GM18861 (cell line): ENCODE data around the gene MCL1.

Experiments
- ATAC-seq: cut with Tn5 transposase; IDR thresholded peaks from one replicate; pipeline ENCODE4 v1.9.1; 2021; ENCODE audit not compliant: unreplicated experiment

Gene MCL1

DNA sequence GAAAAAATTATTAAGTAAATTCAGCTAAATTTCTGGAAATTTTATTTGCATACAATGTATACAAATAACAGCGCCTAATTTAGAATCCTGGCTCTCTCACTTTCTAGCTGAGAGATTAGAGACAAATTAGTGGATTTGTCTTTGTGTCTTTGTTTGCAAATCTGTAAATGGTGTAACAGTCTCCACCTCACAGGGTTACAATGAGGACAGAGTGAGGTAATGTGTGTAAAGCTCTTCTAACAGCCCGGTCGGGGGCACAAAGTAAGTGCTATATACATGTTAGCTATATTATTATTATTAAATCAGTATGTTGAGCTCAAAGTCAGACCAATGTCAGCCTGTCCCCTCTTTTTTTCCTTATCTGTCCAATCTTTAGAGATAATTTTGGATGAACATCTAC lies 35.2 kb downstream of the MCL1 start:
- no peak for ATAC-seq

DNA sequence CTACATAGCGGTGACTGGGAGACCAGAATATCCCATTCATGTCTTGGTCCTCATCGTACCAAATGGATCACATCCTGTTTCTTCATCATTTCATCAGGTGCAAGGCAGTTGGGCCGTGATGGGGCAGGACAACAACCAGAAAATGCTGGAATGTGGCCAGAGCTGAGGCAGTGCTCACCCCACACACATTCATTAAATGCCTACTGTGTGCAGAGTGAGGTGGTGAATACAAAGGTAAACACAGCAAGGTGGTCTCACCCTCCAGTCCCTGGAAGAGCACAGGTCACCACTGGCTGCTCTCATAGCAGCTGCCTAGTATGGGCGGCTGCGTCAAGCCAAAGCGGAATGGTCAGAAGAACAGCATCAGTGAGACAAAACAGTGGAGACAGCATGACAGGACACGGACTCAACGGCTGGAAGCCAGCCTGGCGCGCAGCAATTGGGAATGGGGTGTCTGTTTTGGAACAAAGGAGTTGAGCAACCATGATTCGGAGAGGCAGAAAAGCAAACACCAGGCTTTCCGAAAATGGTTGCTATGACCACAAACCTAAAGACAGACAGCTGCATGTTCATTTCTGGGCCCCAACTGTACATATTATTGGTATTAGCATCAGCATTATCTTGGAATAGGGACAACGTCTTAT lies 35.8 kb downstream of the MCL1 start:
- no peak for ATAC-seq

DNA sequence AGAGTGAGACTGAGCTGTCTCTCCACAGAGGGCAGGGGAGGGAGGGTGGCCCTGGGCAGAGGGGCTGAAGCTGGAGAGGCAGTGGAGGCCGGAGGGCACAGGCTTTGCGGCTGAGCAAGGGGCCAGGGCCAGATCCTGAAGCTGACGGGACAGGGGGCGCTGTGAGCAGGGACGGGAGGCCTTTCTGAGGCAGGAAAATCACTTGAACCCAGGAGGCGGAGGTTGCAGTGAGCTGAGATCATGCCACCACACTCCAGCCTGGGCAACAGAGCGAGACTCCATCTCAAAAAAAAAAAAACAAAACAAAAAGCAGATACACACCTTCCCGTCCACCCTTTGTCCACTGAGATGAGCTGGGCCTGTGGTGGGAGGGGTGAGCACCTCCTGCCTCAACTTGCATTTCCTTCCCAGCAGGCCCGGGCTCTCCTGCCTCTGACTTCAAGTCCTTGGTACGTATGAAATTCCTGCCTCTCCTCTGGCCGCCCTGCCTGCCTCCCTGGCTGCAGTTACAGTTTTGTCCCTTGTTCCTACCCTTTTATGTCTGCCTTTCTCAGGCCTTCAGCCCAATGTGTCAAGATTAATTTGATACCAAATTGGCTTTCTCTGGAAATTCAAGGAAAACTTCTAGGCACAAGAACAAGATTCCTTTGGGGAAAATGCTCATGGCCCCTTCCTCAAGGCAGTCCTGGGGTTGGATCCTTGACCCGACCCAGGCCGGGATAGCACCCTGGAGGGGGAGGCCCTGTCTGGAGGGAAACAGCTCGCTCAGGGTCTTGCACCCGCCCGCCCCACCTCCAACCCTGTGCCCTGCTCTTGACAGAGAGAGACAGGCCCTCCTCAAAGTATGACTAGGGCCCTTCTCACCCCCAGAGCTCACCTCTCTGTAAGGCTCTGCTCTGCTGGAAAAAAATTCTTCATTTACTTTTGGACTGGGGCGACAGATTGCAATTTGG lies 41.4 kb downstream of the MCL1 start:
- no peak for ATAC-seq

DNA sequence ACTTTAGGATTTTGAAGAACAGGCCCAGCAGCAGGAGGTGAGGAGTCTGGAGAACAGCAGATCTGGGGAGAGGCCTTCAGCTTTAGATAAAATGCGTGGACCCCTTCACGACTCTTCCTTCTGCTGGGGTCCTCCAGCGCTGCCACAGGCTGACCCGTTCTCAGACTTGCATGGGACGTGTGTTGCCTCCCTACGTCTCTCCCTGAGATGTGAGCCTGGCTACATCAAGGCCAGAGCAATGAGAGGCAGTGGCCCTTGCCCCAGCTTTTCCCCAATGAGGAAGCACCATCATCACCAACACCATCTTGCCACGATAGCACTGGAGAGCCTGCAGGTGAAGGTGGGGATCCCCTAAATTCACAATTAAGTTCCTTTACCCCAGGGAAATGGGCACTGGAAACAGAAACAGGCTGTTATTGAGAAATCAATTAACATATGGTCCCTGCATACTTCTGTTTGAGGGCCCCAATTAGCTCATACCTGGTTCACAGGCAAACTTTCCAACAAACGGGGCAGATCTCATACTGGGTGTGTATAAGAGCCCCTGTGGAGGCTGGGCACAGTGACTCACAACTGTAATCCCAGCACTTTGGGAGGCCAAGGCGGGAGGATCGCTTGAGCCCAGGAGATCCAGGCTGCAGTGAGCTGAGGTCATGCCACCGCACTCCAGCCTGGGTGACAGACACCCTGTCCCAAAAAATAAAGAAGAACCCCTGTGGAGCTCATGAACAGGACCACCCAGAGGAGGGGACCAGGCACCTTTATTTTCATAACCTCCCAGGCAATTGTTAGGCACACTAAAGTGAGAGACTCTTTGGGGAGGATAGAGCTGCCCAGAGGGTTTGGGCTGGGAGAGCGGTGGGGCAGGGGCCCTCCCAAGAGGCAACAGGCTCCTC lies 42.3 kb downstream of the MCL1 start:
- ATAC-seq, result no peak

DNA sequence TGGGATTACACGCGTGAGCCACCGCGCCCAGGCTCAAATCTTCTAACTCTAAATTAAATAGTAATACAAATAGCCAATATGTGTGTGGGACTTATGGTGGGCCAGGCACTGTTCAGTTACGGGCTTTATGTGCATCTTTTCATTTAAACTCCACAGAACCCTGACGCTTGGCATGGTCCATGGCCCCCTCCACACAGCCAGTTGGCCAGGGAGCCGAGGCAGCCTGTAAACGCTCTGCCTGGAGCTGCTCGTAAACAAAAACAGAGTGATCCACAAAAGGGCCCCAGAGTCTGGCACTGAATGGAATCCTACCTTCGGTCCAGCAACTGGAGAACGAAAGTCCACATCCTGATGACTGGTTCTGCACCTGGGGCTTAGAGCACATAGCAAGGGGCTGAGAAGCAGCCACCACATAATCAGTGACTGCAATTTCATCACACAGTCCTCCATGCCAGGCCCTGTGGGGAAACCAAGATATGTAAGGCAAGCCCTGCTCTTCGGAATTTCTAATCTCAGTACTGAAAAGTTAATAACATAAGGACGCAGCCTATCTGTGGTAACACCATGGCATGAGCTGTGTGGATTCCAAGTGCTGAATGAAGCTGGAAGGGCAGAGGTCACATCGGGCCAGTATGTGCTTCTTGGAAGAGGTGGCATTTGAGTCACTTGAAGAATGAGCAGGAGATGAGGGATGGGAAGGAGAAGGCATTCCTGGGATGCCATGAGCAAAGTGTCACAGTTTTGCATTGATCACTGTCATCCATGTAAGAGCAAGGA lies 43.7 kb downstream of the MCL1 start:
- no peak for ATAC-seq

DNA sequence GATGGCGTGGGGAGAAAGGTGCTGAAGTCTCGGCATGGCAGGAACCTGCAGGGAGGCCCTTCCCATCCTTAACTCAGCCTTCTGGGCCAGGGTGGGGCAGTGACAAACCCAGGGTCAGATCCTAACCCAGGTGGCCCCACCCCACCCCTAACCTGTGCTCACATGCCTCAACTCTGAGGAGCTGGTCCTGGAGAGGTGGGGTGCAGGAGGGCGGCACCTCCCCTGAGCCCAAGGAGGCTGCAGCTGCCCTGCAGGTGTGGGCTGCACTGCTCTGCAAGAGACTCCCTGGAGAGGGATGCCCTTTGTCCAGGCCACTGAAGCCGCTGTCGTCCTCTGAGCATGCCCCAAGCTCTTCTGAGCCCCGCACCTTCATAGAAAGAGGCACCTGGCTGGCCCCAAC lies 45.4 kb downstream of the MCL1 start:
- no peak for ATAC-seq

DNA sequence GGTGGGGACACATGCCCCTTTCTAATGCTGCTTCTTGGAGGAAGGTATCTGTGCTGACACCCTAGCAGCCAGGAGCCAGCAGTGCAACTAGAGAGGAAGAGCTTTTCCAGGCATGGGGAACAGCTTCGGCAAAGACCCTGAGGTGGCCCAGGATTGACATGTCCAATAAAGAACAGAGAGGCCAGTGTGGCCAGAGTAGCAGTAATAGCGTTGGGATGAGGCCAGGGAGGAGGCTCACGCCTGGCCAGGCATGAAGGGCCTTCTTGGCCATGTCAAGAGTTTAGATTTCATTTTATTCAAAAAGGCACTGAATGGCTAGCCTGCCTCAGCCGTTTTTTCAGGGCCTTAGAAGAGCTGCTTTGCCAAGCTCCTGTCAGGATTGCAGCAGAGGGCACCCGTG lies 46.5 kb downstream of the MCL1 start:
- no peak for ATAC-seq

DNA sequence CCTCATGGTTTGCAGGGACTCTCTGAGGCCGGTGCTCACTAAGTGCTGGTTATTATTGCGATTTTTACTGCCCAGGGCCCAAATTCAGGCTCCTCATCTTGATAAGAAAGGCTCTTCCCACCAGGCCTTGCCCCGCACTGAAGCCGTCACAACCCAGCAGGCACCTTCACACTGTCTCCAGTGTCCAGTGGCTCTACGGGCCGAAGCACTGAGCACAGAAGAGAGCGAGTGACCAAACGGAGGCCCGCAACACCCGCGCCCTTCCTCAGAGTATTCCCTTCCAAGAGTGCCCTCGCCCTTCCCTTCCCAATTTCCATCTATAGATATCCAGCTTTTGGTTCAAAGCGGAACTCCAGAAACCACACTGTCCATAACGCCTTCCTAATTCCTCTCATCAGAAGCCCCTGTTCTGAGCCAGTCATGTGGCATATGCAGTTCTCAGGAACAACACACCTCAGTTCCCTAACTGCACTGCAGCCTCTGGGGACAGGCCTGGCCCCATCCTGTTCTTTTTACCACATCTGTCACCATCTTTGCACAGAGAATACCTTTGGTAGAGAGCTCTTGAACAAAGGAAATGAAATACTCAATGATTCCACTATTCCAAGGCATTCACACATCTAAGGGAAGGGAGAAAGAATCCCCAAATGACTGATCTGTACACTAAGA lies 48.8 kb downstream of the MCL1 start:
- ATAC-seq, result no peak

DNA sequence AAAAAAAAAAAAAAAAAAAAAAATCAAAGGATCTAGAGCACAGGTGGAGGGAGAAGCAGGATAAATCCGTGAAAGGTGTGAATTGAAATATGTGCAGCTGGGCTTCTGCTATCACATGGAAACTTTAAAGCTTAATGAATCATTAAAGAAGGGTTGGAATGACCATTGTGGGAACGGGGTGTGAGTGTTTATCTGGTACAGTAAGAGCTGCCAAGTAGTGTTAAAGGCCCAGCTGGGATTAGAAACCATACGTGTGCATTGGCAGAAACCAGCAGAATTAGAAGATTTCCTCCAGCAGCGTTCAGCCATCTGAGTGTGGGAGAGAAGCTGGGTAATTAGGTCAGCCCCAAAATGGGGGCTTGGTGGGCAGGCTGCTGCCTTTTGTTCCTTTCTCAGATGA lies 50.4 kb downstream of the MCL1 start:
- no peak for ATAC-seq

DNA sequence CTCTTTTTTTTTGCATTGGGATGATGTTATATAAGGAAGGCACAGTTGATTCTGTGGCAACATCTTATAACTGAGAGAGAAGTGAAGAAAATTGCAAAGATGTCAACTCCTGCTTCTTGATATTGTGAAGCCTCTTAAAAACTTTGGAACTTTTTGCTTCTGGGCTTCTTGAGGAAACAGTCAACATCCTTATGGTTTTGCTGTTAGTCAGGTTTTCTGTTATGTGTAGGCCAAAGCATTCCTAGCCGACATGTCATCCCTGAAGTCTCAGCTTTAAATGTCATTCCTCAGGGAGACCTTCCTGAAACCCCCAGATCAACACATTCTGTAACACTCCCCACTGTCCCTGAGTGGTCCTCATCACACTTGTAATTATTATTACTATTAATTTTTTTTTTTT lies 51.2 kb downstream of the MCL1 start:
- no peak for ATAC-seq

DNA sequence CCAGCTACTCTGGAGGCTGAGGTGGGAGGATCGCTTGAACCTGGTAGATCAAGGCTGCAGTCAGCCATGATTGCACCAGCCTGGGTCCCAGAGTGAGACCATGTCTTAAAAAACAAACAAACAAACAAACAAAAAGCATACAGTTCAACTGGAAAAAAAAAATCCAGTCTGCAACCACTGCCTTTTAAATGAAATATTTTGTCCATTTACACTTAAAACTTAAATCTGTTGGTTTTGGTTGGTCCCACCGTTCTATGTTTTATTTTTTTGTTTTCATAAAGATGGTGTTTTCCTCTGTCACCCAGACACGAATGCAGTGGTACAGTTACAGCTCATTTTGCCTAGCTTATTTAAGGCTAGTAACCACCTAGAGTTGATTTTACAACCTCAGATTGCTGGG lies 54.1 kb downstream of the MCL1 start:
- ATAC-seq, result no peak
